DOHH2 (cell line): ENCODE measurements around the gene EXTL1.

Experiments
- H3F3A ChIP-seq: fragments of 200-600 bp; sonication (generic), shearing (Covaris generic); 2 replicates; pipeline ENCODE4 v1.6.0; 2016; ENCODE audit warnings: antibody characterized with exemption, mild to moderate bottlenecking; ENCODE audit not compliant: control insufficient read depth, insufficient read depth
- H3K27ac ChIP-seq: fragments of 200-600 bp; sonication (generic); 2 replicates; pipeline ENCODE4 v1.5.1; 2014; ENCODE audit warnings: low read depth, mild to moderate bottlenecking, low read length, moderate library complexity
- H3K27me3 ChIP-seq: fragments of 200-600 bp; sonication (generic); 2 replicates; pipeline ENCODE4 v1.6.1; 2014; ENCODE audit warnings: mild to moderate bottlenecking, low read length, mixed read lengths; ENCODE audit not compliant: control insufficient read depth
- H3K36me3 ChIP-seq: fragments of 200-600 bp; sonication (generic); 2 replicates; pipeline ENCODE4 v1.6.1; 2014; ENCODE audit warnings: mild to moderate bottlenecking, low read length, moderate library complexity, mixed read lengths; ENCODE audit not compliant: control insufficient read depth
- H3K4me1 ChIP-seq: fragments of 200-600 bp; sonication (generic); 2 replicates; pipeline ENCODE4 v1.6.1; 2014; ENCODE audit warnings: mild to moderate bottlenecking, low read length, mixed read lengths; ENCODE audit not compliant: control insufficient read depth
- H3K4me2 ChIP-seq: fragments of 200-600 bp; sonication (generic); 2 replicates; pipeline ENCODE4 v1.6.0; 2014; ENCODE audit warnings: mild to moderate bottlenecking, low read length, moderate library complexity
- H3K4me3 ChIP-seq: fragments of 200-600 bp; sonication (generic); 2 replicates; pipeline ENCODE4 v1.5.1; 2014; ENCODE audit warnings: mild to moderate bottlenecking, low read length, mixed read lengths
- H3K79me2 ChIP-seq: fragments of 200-600 bp; sonication (generic); 2 replicates; pipeline ENCODE4 v1.6.1; 2014; ENCODE audit warnings: mild to moderate bottlenecking, low read length, mixed read lengths; ENCODE audit not compliant: control insufficient read depth
- H3K9me2 ChIP-seq: fragments of 200-600 bp; sonication (generic); replicated peaks from 2 replicates; pipeline ENCODE4 v1.6.1; 2014; ENCODE audit warnings: mild to moderate bottlenecking, low read length, mixed read lengths; ENCODE audit not compliant: control insufficient read depth
- H3K9me3 ChIP-seq: fragments of 200-600 bp; sonication (generic); 2 replicates; pipeline ENCODE4 v1.6.1; 2014; ENCODE audit warnings: antibody characterized with exemption, low read length, mixed read lengths; ENCODE audit not compliant: control insufficient read depth, insufficient read depth
- H4K20me1 ChIP-seq: fragments of 200-600 bp; sonication (generic); 2 replicates; pipeline ENCODE4 v1.6.0; 2014; ENCODE audit warnings: low read depth, mild to moderate bottlenecking, antibody characterized with exemption, low read length, moderate library complexity; ENCODE audit not compliant: control insufficient read depth, insufficient read depth
- EZH2phosphoT487 ChIP-seq: fragments of 200-600 bp; sonication (generic); IDR thresholded peaks from 2 replicates; pipeline ENCODE4 v1.6.1; 2017; ENCODE audit warnings: borderline replicate concordance, mild to moderate bottlenecking, antibody characterized with exemption, low read length, moderate library complexity, mixed read lengths
- TF ChIP-seq, protein P1 (sequence below): fragments of 200-600 bp; sonication (generic); IDR thresholded peaks from one replicate; pipeline ENCODE4 v1.5.1; 2014; ENCODE audit warnings: antibody characterized with exemption, mild to moderate bottlenecking, low read depth, low read length; ENCODE audit not compliant: poor library complexity, severe bottlenecking

EXTL1 gene

DNA sequence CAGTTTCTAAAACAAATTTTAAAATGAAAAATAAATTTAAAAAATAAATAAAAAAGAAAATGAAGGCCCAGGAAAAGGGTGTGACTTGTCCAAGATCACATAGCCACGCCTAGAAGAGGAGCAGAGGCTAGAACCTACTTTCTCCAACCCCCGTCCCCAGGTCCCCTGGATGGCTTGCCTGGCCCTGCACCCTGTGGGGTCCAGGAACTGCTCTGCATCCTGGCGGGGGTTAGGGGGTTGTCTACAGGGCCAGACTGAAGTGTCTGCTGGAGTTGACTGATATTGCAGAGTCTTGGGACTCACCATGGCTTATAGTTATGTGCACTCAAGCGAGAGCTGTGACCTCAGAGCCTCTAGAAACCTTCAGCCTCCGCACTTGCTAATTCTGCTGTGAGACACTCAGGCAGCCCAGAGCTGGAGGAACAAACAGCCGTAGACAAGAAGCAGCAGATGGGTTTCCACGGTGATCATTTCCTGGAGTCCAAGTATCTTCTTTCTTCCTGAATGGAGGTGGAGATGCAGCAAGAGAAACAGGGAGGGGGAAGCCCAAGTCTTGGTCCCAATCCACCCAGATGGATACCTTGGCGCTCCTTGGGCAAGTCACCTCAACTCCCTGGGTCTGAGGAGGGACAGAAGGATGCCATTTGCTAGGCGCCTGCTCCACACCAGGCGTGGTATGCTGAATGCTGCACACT lies 5.2 kb upstream of the EXTL1 start:
- H3K4me2 ChIP-seq = no peak overlapping the region
- TF ChIP-seq, protein P1, sequence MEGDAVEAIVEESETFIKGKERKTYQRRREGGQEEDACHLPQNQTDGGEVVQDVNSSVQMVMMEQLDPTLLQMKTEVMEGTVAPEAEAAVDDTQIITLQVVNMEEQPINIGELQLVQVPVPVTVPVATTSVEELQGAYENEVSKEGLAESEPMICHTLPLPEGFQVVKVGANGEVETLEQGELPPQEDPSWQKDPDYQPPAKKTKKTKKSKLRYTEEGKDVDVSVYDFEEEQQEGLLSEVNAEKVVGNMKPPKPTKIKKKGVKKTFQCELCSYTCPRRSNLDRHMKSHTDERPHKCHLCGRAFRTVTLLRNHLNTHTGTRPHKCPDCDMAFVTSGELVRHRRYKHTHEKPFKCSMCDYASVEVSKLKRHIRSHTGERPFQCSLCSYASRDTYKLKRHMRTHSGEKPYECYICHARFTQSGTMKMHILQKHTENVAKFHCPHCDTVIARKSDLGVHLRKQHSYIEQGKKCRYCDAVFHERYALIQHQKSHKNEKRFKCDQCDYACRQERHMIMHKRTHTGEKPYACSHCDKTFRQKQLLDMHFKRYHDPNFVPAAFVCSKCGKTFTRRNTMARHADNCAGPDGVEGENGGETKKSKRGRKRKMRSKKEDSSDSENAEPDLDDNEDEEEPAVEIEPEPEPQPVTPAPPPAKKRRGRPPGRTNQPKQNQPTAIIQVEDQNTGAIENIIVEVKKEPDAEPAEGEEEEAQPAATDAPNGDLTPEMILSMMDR = no peak
- TF ChIP-seq EZH2phosphoT487 = no peak
- H3K9me3 ChIP-seq = no peaks in the 10 kb centered on the region
- H3F3A ChIP-seq = no peaks in the 10 kb centered on the region
- H3K9me2 ChIP-seq = no peaks in the 10 kb centered on the region
- no peaks in the 10 kb centered on the region for H4K20me1 ChIP-seq
- no peaks in the 10 kb centered on the region for H3K36me3 ChIP-seq
- H3K27me3 ChIP-seq = peaks cover 3% of the 10 kb centered on the region; the same call in 1 of the 2 replicates
- no peak overlapping the region for H3K4me3 ChIP-seq
- H3K27ac ChIP-seq = no peak overlapping the region
- H3K79me2 ChIP-seq = no peaks in the 10 kb centered on the region
- no peaks in the 10 kb centered on the region for H3K4me1 ChIP-seq

DNA sequence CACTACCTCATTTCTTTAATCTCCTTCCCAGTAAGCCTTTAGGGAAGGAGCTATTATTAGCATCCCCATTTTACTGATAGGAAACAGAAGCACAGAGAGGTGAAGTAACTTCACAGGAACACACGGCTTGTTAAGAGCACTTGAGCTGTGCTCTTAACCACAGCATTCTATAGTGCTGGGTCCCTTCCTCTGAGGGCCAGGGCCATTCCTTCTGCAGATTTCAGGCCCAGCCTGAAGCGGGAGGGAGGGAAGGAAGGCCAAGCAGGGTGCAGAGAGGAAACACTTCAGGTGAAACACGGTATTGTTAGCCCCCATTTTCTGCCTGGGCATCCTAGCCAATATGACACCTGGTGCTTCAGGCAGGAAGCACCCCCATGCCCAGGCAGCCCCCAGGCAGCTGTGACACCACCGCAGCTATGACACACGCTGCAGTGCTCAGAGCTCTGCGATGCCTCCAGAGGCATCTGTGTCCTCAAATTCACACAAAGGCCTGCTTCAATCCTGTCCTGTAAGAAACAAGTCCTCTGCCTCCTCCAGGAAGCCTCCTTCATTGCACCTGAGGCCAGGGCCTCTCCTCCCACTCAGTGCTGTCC lies 4.5 kb upstream of the EXTL1 start:
- H3K79me2 ChIP-seq = no peaks in the 10 kb centered on the region
- H3K4me3 ChIP-seq = no peak overlapping the region
- no peak overlapping the region for H3K4me2 ChIP-seq

DNA sequence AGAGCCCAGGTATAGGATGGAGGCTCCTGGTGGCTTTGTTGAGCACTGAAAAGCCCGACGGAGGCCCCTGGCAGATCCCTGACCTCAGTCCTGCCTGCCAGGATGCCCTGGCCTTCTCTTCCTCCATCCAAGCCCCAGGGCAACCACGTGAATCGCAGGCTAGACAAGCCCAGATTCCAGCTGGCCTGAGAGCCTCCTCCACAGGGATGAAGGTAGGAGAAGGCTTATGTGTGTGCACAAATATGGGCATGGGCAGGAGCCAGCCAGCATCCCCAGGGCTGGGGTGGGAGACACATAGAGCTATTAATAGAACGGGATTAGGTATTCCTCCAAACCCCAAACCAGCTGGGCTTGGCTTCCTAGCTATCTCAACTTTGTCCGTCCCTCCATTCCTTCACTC lies 4.0 kb upstream of the EXTL1 start:
- TF ChIP-seq EZH2phosphoT487 = no peak
- TF ChIP-seq, protein P1 = no peak
- Histone ChIP-seq H4K20me1 (no peaks in the 10 kb centered on the region), H3K27ac (no peak overlapping the region)

More for the DNA sequence above, 4.5 kb upstream of the EXTL1 start:
- H3K4me1 ChIP-seq = no peaks in the 10 kb centered on the region
- peaks cover 3% of the 10 kb centered on the region; the same call in 1 of the 2 replicates for H3K27me3 ChIP-seq
- H3F3A ChIP-seq = no peaks in the 10 kb centered on the region
- no peaks in the 10 kb centered on the region for H3K9me3 ChIP-seq
- H4K20me1 ChIP-seq = no peaks in the 10 kb centered on the region
- H3K9me2 ChIP-seq = no peaks in the 10 kb centered on the region
- no peak for TF ChIP-seq EZH2phosphoT487
- no peak overlapping the region for H3K27ac ChIP-seq
- H3K36me3 ChIP-seq = no peaks in the 10 kb centered on the region

More for the DNA sequence above, 4.0 kb upstream of the EXTL1 start:
- H3K9me3 ChIP-seq = no peaks in the 10 kb centered on the region
- H3K36me3 ChIP-seq = no peaks in the 10 kb centered on the region
- H3K79me2 ChIP-seq = no peaks in the 10 kb centered on the region
- H3K4me3 ChIP-seq = no peak overlapping the region
- no peaks in the 10 kb centered on the region for H3K4me1 ChIP-seq
- no peaks in the 10 kb centered on the region for H3F3A ChIP-seq
- H3K9me2 ChIP-seq = no peaks in the 10 kb centered on the region
- peaks cover 3% of the 10 kb centered on the region; the same call in 1 of the 2 replicates for H3K27me3 ChIP-seq
- H3K4me2 ChIP-seq = no peak overlapping the region
